SK-N-SH (cell line): ENCODE data around the gene ACSL1. TPM values are rescaled to one million over a fixed set of nuclear protein-coding genes. Genes with fewer than 3 reads are reported as not detected.

Source experiments
- CTCF ChIA-PET: fragments of 300-600, 350-600 bp; formaldehyde crosslinking; extraction: SDS; loops from one replicate; lab custom pipeline; 2021; lab: Yijun Ruan, JAX
- POLR2A ChIA-PET: fragments of 350-600 bp; sonication (Branson Sonifier 250); formaldehyde crosslinking; extraction: SDS; loops from one replicate; lab custom pipeline; 2020; ENCODE audit warnings: antibody characterized with exemption, inconsistent platforms; lab: Yijun Ruan, JAX
- DNase-seq: peaks from one replicate; pipeline ENCODE4 v3.0.0; 2012
- H2AFZ ChIP-seq: fragments of 200-600 bp; sonication (generic); 2 replicates; pipeline ENCODE4 v1.8.1; 2016; ENCODE audit warnings: antibody characterized with exemption, mild to moderate bottlenecking, low read depth
- H3F3A ChIP-seq: fragments of 200-600 bp; sonication (generic); replicated peaks from 2 replicates; pipeline ENCODE3; 2016; ENCODE audit warnings: antibody characterized with exemption, mild to moderate bottlenecking; ENCODE audit not compliant: insufficient read depth
- H3K27ac ChIP-seq, 2 experiments: fragments of 200-500 bp in 1 of 2; fragments of 200-600 bp in 1 of 2; sonication (Bioruptor generic) in 1 of 2; sonication (generic), shearing (Covaris generic) in 1 of 2; 2 replicates each; pipeline versions ENCODE4 v1.5.1 to v1.6.1; 2014 to 2016; ENCODE audit warnings: low read depth in 2 of 2, inconsistent platforms in 1 of 2, low read length in 1 of 2, mild to moderate bottlenecking in 1 of 2, mixed read lengths in 1 of 2
- H3K27me3 ChIP-seq: fragments of 200-600 bp; sonication (generic), shearing (Covaris generic); 2 replicates; pipeline ENCODE4 v1.6.1; 2016; ENCODE audit warnings: mixed run types; ENCODE audit not compliant: insufficient read depth
- H3K36me3 ChIP-seq, 2 experiments: fragments of 200-500 bp in 1 of 2; fragments of 200-600 bp in 1 of 2; sonication (Bioruptor generic) in 1 of 2; sonication (generic) in 1 of 2; replicated peaks in 1 of 2; 2 replicates each; pipeline versions ENCODE3 to v1.5.1; 2014 to 2016; ENCODE audit warnings: low read length in 1 of 2, mild to moderate bottlenecking in 1 of 2; ENCODE audit not compliant: insufficient read depth in 2 of 2, control insufficient read depth in 1 of 2
- H3K4me1 ChIP-seq, 2 experiments: fragments of 200-500 bp in 1 of 2; fragments of 200-600 bp in 1 of 2; sonication (Bioruptor generic) in 1 of 2; sonication (generic), shearing (Covaris generic) in 1 of 2; 2 replicates each; pipeline versions ENCODE4 v1.5.1 to v1.6.1; 2014 to 2016; ENCODE audit warnings: low read depth in 1 of 2, low read length in 1 of 2, mixed run types in 1 of 2; ENCODE audit not compliant: insufficient read depth in 2 of 2, control insufficient read depth in 1 of 2
- H3K4me2 ChIP-seq: fragments of 200-600 bp; sonication (generic), shearing (Covaris generic); 2 replicates; pipeline ENCODE4 v1.6.1; 2017; ENCODE audit warnings: mixed run types
- H3K4me3 ChIP-seq, 2 experiments: fragments of 200-500 bp in 1 of 2; fragments of 200-600 bp in 1 of 2; sonication (Bioruptor generic) in 1 of 2; sonication (generic), shearing (Covaris generic) in 1 of 2; 2 replicates each; pipeline versions ENCODE4 v1.5.1 to v1.8.1; 2014 to 2016; ENCODE audit warnings: low read depth in 2 of 2, inconsistent platforms in 1 of 2, low read length in 1 of 2, mild to moderate bottlenecking in 1 of 2, mixed read lengths in 1 of 2, moderate library complexity in 1 of 2
- H3K79me2 ChIP-seq: fragments of 200-600 bp; sonication (generic); 2 replicates; pipeline ENCODE4 v1.8.1; 2017; ENCODE audit warnings: mild to moderate bottlenecking; ENCODE audit not compliant: insufficient read depth
- H3K9ac ChIP-seq: fragments of 200-600 bp; sonication (generic); 2 replicates; pipeline ENCODE4 v1.6.1; 2017; ENCODE audit warnings: mixed run types
- H3K9me2 ChIP-seq: fragments of 200-600 bp; sonication (generic); 2 replicates; pipeline ENCODE4 v1.6.1; 2017; ENCODE audit warnings: mixed run types
- H3K9me3 ChIP-seq: fragments of 200-600 bp; sonication (generic); 2 replicates; pipeline ENCODE4 v1.6.1; 2017; ENCODE audit warnings: mixed run types, mild to moderate bottlenecking, moderate library complexity
- H4K20me1 ChIP-seq: fragments of 200-600 bp; sonication (generic); 2 replicates; pipeline ENCODE4 v1.6.1; 2017; ENCODE audit warnings: mild to moderate bottlenecking, mixed run types; ENCODE audit not compliant: insufficient read depth
- EP300 ChIP-seq, 2 experiments: IDR thresholded peaks; 2 replicates each; pipeline versions ENCODE4 v1.4.0 to v1.6.1; 2012; ENCODE audit warnings: borderline replicate concordance in 1 of 2, low read depth in 1 of 2, low read length in 1 of 2
- FOSL2 ChIP-seq: IDR thresholded peaks from 2 replicates; pipeline ENCODE4 v1.4.0; 2012; ENCODE audit warnings: low read depth, mild to moderate bottlenecking, moderate library complexity, borderline replicate concordance
- FOXJ3 ChIP-seq: sonication (generic); formaldehyde crosslinking; IDR thresholded peaks from 2 replicates; pipeline ENCODE4 v1.5.1; 2020; ENCODE audit warnings: mild to moderate bottlenecking, missing genetic modification reagents
- GABPA ChIP-seq: IDR thresholded peaks from 2 replicates; pipeline ENCODE4 v1.4.0; 2012; ENCODE audit warnings: low read depth, mild to moderate bottlenecking
- NFIC ChIP-seq: IDR thresholded peaks from 2 replicates; pipeline ENCODE4 v1.4.0; 2012; ENCODE audit warnings: borderline replicate concordance
- POLR2AphosphoS5 ChIP-seq: IDR thresholded peaks from 2 replicates; pipeline ENCODE4 v1.6.1; 2012; ENCODE audit warnings: low read depth, low read length
- RAD21 ChIP-seq: IDR thresholded peaks from 2 replicates; pipeline ENCODE4 v1.6.1; 2012; ENCODE audit warnings: mild to moderate bottlenecking, low read length
- RCOR1 ChIP-seq: fragments of 150-350 bp; IDR thresholded peaks from 2 replicates; pipeline ENCODE4 v1.6.1; 2017; ENCODE audit warnings: antibody characterized with exemption, low read length
- RFX5 ChIP-seq: IDR thresholded peaks from 2 replicates; pipeline ENCODE4 v1.6.1; 2012; ENCODE audit warnings: mild to moderate bottlenecking, improper control_type of control experiment, low read length
- RXRA ChIP-seq: IDR thresholded peaks from 2 replicates; pipeline ENCODE4 v1.4.0; 2012; ENCODE audit warnings: low read depth, mild to moderate bottlenecking, borderline replicate concordance
- SIN3A ChIP-seq: IDR thresholded peaks from 2 replicates; pipeline ENCODE4 v1.6.1; 2012; ENCODE audit warnings: low read depth, mild to moderate bottlenecking, low read length, moderate library complexity, borderline replicate concordance
- SMC3 ChIP-seq: IDR thresholded peaks from 2 replicates; pipeline ENCODE4 v1.6.1; 2012; ENCODE audit warnings: low read depth, low read length, improper control_type of control experiment
- TAF1 ChIP-seq: IDR thresholded peaks from 2 replicates; pipeline ENCODE4 v1.6.1; 2012; ENCODE audit warnings: low read depth, mild to moderate bottlenecking, low read length, moderate library complexity, borderline replicate concordance
- TCF12 ChIP-seq: IDR thresholded peaks from 2 replicates; pipeline ENCODE4 v1.4.0; 2012
- TEAD4 ChIP-seq: IDR thresholded peaks from 2 replicates; pipeline ENCODE4 v1.4.0; 2012; ENCODE audit warnings: mild to moderate bottlenecking, borderline replicate concordance; ENCODE audit not compliant: insufficient read depth
- WGBS: methylation state at CpG from one replicate; pipeline ENCODE4 v1.1.6; 2017; ENCODE audit warnings: low lambda C conversion rate; 5-methylcytosine and 5-hydroxymethylcytosine counted together
- polyA plus RNA-seq, 3 experiments: library from polyadenylated mRNA; depleted of rRNA; stranded (reverse); fragments of >200 nt; gene quantifications; 2 replicates each; pipeline ENCODE4 v1.2.3, GENCODE V29; 2012
- TF ChIP-seq, protein P1 (sequence below): IDR thresholded peaks from 2 replicates; pipeline ENCODE4 v1.6.1; 2012; ENCODE audit warnings: mild to moderate bottlenecking, low read depth, low read length, moderate library complexity
- TF ChIP-seq, protein P2 (sequence below): IDR thresholded peaks from 2 replicates; pipeline ENCODE4 v1.4.0; 2012; ENCODE audit warnings: low read depth
- TF ChIP-seq, protein P3 (sequence below): IDR thresholded peaks from 2 replicates; pipeline ENCODE4 v1.4.0; 2012; ENCODE audit warnings: low read depth, borderline replicate concordance

The ACSL1 gene
- polyA plus RNA-seq, 1 of the 3 experiments (the other 2 are of a cell fraction), result 7.9 TPM

DNA sequence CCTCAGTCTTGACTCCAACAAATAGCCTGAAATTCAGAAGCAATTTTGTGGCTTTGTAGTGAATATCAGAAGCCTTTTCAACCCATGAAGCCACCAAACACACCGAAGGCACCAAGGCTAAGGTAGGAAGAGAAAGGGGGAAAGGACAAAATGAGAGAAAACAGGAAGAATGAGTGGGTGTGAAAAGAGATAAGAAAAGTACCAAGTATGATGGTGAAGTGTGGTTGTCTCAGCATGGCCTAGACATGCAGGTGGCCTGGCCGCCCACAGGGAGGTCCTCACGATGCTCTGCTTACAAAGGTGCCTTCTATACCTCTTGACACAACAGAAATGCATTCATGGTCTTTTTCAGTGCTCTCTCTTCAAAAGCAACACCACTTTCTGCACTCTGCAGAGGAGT is 34.9 kb downstream of the ACSL1 start (continued):
- no peak for TF ChIP-seq SMC3
- no peak for TF ChIP-seq FOXJ3 (CRISPR knock-in tag)
- TF ChIP-seq RXRA, result no peak
- TF ChIP-seq GABPA, result no peak

DNA sequence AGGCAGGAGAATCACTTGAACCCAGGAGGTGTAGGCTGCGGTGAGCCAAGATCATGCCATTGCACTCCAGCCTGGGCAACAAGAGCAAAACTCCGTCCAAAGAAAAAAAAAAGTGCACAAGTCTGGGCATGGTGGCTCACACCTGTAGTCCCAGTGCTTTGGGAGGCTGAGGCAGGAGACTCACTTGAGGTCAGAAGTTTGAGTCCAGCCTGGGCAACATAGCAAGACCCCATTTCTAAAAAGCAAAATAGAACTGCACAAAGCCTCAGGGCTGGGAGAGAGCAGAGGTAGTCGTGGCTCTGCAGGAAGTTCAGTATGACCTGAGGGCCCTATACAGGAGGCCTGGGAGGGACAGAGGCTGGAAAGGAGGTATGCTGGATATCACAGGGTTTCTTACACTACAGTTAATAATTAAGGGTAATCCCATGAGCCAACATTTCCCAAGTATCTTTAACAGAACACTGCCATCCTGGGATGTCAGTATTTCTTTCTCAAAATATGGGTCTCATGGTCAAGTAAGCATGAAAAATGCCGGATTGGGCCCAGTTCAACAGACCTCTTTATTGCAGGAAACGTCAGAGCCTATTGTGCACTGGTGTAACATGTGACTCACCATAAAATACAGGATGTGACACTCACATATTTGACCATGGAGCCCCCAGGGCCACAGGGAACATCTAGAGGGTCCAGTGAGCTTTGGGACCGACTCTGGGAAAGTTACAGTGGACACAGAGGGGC is 37.8 kb downstream of the ACSL1 start:
- CTCF ChIA-PET, result no interaction called here
- Histone ChIP-seq H3K9me3 (no peaks in the 10 kb centered on the region), H3K9ac (no peak overlapping the region), H3K9me2 (no peaks in the 10 kb centered on the region), H3K36me3 (peaks cover 0 to 3% of the 10 kb centered on the region in 2 experiments), H3F3A (no peaks in the 10 kb centered on the region), H2AFZ (no peak overlapping the region), H3K4me2 (no peak overlapping the region), H4K20me1 (no peaks in the 10 kb centered on the region; the same call in 1 of the 2 replicates), H3K4me1 (peaks cover 4 to 47% of the 10 kb centered on the region in 2 experiments; a peak in 3 of 4 replicates), H3K4me3 (no peak overlapping the region), H3K27ac (no peak overlapping the region; a peak in 1 of 4 replicates), H3K79me2 (no peaks in the 10 kb centered on the region), H3K27me3 (no peaks in the 10 kb centered on the region)
- 85% methylated on average over 6 of the region's 6 CpGs for WGBS
- TF ChIP-seq POLR2AphosphoS5, result no peak
- TF ChIP-seq FOXJ3 (CRISPR knock-in tag), result no peak
- no peak for TF ChIP-seq RFX5
- no peak for TF ChIP-seq RCOR1
- TF ChIP-seq, protein P1, sequence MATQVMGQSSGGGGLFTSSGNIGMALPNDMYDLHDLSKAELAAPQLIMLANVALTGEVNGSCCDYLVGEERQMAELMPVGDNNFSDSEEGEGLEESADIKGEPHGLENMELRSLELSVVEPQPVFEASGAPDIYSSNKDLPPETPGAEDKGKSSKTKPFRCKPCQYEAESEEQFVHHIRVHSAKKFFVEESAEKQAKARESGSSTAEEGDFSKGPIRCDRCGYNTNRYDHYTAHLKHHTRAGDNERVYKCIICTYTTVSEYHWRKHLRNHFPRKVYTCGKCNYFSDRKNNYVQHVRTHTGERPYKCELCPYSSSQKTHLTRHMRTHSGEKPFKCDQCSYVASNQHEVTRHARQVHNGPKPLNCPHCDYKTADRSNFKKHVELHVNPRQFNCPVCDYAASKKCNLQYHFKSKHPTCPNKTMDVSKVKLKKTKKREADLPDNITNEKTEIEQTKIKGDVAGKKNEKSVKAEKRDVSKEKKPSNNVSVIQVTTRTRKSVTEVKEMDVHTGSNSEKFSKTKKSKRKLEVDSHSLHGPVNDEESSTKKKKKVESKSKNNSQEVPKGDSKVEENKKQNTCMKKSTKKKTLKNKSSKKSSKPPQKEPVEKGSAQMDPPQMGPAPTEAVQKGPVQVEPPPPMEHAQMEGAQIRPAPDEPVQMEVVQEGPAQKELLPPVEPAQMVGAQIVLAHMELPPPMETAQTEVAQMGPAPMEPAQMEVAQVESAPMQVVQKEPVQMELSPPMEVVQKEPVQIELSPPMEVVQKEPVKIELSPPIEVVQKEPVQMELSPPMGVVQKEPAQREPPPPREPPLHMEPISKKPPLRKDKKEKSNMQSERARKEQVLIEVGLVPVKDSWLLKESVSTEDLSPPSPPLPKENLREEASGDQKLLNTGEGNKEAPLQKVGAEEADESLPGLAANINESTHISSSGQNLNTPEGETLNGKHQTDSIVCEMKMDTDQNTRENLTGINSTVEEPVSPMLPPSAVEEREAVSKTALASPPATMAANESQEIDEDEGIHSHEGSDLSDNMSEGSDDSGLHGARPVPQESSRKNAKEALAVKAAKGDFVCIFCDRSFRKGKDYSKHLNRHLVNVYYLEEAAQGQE, result no peak
- TF ChIP-seq TAF1, result no peak
- no peak for TF ChIP-seq TEAD4
- TF ChIP-seq, protein P2, sequence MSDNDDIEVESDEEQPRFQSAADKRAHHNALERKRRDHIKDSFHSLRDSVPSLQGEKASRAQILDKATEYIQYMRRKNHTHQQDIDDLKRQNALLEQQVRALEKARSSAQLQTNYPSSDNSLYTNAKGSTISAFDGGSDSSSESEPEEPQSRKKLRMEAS, result no peak
- TF ChIP-seq EP300 (IDR thresholded peaks at IDR 0.05; ENCODE audit: borderline replicate concordance in 1 of 2, low read depth in 1 of 2, low read length in 1 of 2), result no peak
- TF ChIP-seq, protein P3, sequence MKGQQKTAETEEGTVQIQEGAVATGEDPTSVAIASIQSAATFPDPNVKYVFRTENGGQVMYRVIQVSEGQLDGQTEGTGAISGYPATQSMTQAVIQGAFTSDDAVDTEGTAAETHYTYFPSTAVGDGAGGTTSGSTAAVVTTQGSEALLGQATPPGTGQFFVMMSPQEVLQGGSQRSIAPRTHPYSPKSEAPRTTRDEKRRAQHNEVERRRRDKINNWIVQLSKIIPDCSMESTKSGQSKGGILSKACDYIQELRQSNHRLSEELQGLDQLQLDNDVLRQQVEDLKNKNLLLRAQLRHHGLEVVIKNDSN, result no peak
- TF ChIP-seq NFIC, result no peak
- no peak for TF ChIP-seq RAD21
- no peak for TF ChIP-seq SIN3A
- TF ChIP-seq FOSL2, result no peak
- no peak for TF ChIP-seq TCF12
- DNase-seq, result no peak
- POLR2A ChIA-PET, result no interaction called here
